ENCODE measurements around the gene BRD4.

The BRD4 gene

DNA sequence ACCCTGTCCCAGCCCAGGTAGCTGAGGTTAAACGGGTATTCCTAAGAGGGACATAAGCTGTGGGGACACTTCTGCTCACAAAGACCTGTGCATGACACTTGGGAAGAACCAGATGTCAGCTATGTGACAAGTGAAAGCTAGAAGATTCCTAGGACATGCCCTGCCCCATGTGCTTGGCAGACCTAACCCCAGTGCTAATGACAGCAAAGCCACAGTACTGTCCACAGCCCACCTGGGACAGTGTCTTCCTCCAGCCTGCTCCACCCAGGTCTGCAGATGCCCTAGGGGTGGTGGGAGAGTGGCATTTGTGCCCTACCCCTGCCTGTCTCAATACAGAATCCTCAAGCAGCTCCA lies 81.7 kb downstream of the BRD4 start:
- DNase-seq: no peak

DNA sequence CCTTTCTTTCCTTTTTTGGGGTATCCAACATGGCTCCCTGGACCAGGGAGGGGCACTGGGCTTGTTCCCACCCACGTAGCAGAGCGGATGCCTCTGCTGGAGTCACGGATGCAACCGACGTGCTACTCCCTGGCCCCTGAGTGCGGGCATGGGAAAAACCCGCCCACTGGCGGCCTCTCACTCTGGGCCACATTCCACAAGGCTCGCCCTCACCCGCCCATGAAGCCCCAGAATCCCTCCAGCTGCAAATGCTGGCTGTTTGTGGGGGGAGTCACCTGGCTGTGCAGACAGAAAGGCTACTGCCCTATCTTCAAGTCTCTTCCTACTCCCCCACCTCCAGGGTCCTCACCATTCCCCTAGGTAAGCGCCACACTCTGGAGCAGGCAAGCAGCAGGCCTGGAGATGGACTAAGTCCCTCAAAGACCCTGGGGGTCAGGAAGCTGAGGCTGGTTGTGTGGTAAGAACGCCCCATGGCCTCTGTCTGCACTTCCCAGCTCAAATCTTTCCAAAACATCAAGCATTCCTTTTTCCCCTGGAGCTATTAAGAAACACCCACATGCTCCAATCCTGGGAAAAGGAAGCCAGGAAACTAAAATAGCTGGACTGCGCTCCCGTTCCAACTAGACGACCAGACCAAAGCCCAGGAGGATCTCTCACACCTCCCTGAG lies 82.2 kb downstream of the BRD4 start:
- DNase-seq: peak in 1 of 51 donors; percentile 17

DNA sequence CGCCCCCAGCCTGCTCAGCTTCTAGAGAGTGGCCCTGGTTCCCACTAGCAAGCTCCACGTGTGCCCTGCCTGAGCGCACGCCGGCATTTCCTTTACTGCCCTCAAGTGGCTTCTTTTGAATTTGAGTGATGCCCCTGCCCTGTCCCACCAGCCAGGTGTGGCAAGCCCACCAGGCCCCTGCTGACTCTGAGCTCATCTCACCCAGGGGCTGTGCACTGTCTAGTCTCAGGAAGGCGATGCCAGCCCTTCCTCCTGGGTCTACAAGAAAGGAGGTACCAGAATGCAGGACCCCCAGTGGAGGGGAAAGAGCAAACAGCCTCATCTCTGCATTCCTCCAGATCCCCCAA lies 82.8 kb downstream of the BRD4 start:
- no peak for DNase-seq

DNA sequence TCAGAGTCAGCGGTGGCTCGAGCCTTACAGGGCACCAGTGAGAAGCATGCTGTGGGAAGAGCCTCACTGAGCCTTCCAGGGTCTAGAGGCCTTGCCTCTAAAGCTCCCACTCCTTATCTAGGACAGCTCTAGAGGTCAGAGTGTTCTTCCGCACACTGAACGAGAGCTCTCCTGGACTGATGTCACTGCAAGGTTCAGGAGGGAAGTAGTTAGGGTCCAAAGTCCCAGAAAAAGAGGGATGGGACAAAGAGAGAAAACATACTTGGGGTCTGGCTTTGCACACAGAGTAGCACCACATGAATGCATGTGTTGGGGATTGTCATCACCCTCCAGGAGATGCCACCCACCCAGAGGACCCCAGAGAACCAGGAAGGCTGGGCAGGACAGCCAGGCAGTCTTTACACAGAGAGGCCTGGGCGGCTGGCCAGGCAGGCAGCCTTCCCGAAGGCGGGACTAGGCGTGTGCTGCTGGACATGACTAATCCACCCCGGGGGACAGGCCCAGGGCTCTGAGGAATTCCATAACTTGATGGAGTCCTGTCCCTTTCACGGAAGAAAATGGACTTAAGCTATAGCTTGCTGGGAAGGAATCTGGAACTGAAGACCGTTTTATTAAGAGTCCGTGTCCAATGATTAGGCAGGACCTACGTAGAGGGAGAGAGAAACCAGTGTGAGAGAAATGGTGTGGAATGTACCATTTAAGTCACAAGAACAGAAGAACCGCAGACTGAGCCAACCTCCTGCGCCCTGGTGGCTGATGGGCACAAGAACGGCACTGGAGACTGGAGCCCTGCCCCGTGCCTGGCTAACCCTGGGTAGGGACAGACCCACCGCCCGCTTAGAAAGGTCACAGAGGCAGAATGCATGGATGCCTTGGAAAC lies 83.5 kb downstream of the BRD4 start:
- peak in 25 of 51 donors; percentile 6 to 51 (median 28) for DNase-seq

DNA sequence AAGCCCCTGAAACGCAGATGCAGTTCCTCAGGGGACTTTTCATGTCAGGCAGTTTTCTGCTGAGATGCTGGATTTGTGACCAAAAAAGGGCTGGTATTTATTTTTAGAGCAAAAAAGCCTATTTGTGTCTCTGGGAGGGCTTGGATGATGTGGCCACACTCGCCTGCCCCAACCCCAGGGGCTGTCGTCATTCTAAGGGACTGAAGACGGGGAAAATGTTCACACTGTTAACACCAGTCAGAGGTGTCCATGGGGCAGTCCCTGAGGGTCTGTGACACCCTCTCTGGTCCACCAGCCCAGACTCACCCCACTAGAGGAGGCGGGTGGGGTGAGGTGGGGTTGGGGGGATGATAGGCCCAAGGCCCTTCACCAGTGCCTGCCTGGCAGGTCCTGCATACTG lies 84.2 kb downstream of the BRD4 start:
- no peak for DNase-seq

DNA sequence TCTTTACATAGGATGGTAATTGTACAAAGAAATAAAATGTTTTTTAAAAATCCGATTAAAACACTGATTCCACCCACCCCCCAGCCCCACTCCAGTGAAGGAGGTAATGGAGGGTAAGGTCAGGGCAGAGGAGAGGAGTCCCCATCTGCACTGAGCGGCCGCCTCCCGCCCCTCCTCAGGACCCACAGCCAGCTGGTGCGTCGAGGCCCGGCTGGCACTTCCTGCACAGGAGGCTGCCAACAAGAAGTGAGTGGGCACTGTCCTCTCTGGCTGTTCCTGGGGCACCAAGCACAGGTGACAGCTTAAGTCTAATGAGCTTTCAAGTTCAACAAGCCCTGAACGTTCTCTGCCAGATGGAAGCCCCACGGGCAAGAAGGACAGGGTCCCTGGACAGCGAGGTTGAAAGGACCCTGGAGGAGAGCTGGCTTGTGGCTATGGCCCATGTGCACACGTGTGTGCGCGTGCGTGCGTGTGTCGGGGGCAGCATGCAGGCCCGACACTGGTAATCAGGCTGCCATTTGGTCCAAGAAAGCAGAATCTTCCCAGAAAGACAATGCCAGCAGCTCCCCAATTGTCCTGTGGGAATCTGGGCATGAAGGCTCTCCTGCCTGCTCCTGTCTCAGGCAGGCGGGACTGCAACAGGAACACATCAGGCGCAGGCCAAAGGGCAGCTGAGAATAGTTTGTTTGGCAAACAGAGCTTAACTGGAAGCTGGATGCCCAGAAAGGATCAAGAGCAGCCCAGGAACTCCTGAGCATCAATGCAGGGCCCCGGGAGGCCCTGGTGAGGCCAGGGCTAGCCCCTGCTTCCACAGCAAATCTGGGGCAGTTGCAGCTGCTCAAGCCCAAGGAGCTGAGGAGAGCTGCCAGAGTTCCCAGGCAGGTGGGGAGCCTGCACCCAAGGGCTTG lies 85.0 kb downstream of the BRD4 start:
- peak in 3 of 51 donors; percentile 5 to 22 (median 8) for DNase-seq

DNA sequence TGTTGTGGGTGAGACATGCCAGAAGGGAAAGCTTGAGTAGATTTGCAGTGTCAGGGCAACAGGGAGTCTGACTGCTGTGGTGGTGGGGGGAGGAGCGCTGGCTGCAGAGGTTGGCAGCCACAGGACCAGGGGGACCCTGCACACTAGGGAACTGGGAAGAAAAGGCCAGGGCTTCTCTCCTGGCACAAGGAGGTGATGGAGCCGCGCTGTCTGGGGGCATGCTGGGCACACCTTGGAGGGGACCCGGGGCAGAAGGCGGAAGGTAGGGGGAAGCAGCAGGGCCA lies 86.2 kb downstream of the BRD4 start:
- DNase-seq: no peak

DNA sequence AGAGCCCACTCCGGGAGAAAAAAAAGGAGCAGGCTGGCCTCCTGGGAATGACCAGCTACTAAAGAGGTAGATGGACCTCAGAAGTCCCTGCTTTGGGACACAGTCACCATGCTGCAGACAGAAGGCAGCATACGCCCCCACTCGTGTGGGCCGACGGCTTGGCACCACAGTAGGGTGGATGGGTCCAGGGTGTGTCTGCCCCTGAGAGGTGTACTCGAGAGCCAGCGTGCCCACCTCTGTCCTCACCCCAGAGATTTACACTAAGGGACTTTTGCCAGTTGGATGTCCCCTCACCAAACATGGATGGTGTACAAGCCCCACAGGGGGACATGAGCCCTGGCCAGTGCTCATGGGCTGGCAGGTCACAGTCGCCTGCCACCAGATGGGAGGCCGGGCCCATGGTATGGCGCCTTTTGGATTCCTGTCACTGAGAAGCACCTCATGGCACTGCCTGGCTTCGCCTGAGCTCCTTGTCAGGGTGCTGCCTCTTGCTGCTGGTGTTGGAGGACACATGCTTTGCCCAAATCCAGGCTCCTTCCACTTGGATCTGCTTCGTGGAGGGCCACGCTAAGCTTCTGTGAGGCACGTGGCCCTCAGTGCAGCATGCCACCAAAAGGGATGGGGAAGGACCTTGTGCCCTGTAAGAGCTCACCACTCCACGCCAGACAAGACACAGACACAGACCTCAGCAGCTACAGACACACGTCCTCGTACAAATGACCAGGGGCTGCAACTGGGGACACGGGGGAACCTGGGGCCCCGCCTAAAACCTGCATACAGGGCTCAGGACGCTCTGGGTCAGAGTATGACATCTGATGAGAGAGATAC lies 86.8 kb downstream of the BRD4 start:
- DNase-seq: no peak

DNA sequence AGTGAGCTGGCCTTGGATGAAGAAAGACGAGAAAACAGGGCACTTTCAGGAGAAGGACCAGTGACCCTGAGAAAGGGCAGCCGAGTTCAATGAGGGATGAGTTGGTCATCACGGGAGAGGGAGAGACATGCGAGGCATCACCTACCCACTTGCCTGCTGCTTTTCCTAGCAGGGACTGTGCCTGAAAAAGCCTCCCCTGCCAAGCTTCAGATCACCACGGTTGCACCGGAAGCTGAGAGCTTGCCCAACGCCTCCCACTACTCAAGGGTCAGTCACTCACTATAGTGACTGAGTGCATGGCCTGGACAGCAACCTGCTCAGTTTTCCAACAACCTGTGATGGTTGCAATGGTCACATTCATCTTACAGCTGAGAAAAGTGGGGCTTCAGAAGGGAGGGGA lies 87.5 kb downstream of the BRD4 start:
- no peak for DNase-seq

DNA sequence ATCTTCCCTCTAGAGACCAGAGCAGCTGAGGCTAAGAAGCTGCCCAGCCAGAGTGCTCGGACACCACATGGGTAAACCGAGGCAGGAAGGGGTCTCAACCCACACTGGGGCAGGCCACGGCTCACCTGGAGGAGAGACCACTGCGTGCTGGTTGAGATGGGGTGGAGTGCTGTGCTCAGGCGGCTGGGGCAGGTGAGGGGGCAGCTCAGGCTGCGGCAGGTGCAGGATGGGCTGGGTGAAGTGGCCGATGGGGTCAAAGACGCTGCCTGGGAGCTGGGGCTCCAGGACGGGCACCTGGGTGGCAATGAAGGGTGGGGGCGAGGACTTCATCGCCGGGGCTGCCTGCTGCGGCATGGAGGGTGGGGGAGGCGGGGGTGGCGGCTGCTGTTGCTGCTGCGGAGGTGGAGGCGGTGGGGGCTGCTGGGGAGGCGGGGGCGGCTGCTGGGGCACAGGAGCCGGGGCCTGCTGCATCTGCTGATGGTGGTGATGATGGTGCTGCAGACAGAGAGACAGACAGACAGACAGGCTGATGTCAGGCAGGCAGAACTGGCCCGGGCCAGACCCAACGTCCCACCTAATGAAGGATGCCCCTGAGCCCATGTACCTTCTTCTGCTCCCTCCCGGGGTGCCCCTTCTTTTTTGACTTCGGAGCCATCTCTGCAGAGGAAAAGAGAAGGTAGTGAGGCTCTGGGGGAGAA lies 88.1 kb downstream of the BRD4 start:
- DNase-seq: no peak

DNA sequence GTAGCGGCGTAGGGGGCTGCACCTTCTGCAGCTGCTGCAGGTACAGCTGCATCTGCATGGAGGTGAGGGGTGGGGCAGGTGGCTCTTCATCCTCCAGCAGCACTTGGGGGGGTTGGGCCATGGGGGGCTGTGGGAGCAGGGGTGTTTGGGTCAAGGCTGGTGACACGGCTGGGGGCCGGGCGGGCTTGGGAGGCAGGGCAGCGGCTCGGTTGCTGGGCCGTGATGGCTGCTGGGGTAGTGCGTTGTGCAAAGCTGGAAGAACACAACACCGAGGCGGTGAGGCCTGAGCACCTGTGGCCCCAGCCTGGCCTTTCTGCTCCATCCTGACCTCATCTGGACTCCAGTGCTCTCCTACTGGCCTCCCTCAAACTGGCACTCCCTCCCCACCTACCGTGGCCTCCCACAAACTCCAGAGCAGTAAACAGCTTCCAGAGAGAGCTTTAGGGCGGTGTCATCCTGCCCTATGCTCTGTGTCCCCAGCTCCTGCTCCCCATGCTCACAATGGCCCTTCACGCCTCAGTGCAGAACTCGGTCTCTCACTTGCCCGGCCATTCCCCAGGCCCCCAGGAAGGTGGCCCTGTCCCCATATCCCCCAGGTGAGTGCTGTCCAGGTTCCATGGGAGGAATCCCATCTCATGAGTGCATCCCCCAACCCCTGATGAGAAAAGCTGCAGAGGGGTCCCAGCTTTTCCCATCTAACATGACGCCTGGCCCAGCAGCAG lies 88.9 kb downstream of the BRD4 start:
- DNase-seq: no peak

DNA sequence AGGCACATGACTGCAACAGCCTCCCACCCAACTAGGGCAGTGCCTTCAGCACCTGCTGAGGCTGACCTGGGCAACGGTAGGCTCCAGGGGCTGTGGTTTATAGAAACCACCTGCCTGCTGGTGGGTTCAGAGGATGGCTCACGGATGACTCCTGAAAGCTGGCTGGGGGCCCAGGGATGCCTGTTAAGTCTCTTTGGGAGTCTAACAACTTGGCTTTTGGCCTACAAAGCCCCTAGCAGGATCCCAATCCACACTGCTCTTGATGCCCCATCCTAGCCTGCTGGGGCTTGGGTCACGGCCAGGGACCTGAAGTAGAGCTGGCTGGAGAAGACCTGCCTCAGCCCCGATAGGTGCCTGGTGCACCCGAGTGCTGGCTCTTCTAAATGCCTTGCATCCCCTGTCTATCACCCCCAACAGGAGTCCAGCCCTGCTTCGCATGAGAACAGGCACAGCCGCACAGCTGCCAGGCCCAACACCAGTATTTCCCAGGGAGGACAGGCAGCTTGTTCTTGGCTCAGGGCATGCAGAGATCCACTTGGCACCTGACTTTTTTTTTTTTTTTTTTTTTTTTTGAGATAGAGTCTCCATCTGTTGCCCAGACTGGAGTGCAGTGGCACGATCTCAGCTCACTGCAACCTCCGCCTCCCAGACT lies 91.0 kb downstream of the BRD4 start:
- DNase-seq: peak in 1 of 51 donors; percentile 3

DNA sequence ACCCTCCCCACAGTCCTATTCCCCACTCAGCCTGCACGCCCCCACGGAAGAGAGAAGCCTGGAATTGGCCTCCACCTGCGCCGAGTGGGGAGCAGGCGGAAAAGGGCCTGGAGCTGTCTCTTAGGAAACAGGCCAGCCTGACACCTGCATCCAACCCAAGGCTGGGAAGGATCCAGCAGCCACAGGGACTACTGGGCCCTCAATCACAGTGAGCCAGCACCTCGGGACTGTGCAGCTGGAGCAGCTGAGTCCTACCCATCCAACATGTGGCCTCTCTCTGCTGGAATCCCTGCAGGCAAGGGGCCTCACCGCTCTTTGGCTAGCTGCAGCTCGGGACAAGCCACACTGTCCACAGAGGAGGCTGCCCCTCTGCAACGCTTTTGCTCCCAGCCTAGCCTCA lies 91.8 kb downstream of the BRD4 start:
- DNase-seq: no peak

DNA sequence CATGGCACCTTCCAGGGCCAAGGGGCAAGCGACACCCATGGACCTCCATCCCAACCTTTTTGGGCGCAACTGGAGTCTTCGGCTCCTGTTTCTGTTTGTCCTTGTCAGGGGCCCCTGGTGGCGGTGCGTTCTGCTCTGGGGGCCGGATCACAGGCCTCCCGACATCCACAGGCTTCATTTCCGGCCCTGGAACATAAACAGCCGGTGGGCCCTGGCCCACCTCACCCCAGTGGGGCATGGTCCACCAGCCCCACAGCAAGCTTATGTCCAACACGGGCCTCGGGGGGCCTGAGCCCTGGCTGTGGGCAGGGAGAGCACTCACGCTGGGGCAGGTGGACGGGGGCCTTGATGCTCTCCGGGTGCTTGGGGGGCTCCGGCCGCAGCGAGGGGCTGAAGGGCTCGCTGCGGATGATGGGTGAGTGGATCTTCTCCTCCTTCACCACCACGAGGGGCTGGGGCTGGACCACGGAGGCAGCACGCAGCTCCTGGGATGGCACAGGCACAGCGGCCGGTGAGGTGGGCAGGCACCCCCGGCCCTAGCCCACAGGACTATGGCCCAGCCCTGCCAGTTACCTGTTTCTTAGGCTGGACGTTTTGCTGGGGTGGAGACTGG lies 92.9 kb downstream of the BRD4 start:
- no peak for DNase-seq

DNA sequence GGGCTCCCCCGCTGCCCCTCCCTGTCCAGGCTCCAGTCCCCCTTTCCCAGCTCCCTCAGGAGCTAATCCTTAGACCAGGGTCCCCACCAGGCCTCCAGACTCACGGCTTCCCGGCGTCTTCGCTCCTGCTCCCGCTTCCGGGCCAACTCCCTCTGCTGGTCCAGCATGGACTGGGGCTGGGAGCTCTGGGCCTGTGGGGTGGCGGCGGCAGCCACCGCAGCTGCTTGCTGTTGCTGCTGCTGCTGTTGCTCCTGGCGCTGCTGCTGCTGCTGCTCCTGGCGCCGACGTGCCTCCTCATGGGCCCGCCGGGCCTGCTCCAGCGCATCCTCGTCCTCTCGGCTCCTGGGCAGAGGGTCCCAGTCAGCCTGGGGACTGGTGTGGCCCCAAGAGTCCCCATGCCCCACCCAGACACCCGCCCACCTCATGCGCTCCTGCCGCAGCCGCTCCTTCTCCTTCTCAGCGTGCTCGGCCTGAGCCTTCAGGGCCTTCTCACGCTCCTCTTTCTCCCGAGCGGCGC lies 93.6 kb downstream of the BRD4 start:
- no peak for DNase-seq

DNA sequence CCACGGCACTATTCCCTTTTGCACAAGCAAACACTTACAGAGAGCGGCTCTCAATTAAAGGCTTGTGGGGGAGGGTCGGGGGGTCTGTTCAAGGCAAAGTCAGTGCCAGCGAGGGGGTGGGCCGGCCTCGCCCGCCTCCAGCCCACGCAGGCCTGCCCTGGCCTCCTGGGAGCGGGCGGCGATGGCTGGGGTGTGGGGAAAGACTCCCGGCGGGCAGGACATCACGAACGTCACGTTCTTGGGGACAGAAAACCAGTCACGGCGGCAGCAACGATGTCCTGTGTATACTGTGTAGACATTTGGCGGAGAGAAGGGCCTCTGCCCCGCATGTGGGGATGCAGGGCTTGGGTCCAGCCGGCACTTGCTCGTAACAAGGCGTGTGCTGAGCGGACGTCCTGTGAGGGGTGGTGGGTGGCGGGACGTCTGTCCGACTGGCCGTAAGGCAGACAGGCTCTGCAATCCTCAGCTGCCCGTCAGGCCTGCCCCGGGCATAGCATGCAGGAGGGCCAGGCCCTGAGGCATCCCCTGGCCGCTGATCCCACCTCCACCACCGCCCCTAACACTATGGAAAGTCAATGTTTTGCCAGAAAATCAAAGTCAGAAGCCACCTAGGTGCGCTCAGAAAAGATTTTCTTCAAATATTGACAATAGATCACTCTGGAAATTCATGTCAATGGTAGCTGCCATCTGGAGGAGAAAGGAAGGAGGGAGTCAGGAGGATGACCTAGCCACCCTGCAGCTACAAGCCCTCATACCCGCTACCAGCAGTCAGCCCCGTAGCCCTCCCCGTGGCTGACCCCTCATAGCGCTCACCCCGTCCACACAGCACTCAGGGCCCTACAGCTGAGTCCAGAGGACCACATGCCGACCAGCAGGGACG lies 94.3 kb downstream of the BRD4 start:
- no peak for DNase-seq

DNA sequence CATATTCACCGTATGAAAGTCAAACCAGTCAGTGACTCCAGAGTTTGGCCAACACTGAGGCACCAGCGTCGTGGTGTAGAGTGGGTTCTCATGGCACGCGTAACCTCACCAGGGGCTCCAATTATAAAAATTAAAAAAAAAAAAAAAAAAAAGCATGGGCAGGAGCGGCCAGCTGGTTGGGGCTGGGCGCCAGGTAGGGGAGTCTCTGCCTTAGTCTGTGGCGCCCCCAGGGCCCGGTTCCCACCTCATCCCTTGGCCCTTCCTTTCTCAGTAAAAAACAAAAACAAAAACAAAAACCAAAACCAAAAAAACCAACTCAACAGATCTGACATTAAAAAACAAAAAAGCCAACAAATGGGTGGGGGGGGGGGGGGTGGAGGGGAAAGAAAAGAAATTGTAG lies 95.5 kb downstream of the BRD4 start:
- no peak for DNase-seq

DNA sequence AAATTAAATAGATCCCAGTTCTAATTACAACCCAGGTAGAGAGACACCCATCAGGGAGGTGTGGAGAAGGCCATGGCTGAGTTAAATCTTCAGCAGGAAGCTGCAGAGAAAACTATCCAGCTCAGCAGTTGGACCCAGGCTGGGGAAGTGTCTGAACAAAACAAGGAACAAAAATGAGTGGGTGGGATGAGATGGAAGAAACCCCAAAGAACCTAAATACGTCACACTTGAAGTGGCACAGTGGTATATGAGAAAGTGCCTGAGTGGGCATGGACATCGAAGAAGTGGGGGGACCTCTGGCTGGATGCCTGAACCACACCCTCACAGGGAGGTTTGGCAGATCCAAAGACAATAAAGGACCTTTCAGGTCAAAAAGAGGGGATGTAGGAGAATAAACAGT lies 96.6 kb downstream of the BRD4 start:
- DNase-seq: no peak

Data from hypothalamus (tissue), 51 donors.